Body of pancreas (tissue), 4 donors: Measurements from ENCODE around the gene KIRREL3.

Source experiments
- POLR2A ChIP-seq, 3 donors: fragments of 450-650 bp; IDR thresholded peaks; one replicate each; pipeline ENCODE4 v1.6.1; 2016; ENCODE audit warnings: antibody characterized with exemption in 3 of 3, mild to moderate bottlenecking in 2 of 3
- TF ChIP-seq, protein P1 (sequence below), 7 experiments: fragments of 450-650 bp in 4 of 7; fragments of 200-600 bp in 3 of 7; sonication (generic) in 3 of 7; IDR thresholded peaks; one replicate each; pipeline ENCODE4 v1.5.1; 2016 to 2019; ENCODE audit warnings: antibody characterized with exemption in 7 of 7

DNA sequence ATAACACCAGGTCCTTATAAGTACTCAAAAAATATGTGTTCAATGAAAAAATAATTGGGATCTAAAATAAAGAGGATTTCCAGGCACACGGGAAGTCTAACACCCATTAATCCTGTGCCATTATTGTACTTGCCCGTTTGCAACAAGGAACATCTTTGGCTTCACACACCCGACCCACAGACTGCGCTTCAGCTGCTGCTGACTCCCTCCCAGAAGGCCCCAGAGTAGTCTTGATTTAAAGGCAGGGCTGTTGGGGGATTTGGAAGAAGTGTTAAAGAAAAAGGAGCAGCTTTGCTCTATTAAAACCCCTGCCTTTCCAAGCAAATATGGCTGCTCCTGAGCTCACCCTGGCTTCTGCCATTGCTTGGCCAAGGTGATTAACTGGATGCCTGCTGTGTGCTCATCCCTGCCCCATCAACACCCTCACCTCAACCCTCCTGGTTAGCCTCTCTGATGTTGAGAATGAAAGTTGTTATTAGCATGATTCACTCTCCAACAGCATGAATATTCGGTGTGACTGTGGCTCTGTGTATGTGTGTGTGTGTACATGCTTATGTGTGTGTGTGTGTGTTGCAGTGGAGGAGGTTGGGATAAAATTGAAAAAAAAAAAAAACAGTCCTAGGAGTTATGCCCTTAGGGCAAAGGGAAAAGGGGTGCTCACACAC, 76.1 kb downstream of the KIRREL3 start:
- TF ChIP-seq, protein P1, sequence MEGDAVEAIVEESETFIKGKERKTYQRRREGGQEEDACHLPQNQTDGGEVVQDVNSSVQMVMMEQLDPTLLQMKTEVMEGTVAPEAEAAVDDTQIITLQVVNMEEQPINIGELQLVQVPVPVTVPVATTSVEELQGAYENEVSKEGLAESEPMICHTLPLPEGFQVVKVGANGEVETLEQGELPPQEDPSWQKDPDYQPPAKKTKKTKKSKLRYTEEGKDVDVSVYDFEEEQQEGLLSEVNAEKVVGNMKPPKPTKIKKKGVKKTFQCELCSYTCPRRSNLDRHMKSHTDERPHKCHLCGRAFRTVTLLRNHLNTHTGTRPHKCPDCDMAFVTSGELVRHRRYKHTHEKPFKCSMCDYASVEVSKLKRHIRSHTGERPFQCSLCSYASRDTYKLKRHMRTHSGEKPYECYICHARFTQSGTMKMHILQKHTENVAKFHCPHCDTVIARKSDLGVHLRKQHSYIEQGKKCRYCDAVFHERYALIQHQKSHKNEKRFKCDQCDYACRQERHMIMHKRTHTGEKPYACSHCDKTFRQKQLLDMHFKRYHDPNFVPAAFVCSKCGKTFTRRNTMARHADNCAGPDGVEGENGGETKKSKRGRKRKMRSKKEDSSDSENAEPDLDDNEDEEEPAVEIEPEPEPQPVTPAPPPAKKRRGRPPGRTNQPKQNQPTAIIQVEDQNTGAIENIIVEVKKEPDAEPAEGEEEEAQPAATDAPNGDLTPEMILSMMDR (IDR thresholded peaks at IDR 0.05), result no peak
- TF ChIP-seq POLR2A (IDR thresholded peaks at IDR 0.05), result no peak
